GM10248 (cell line): ENCODE measurements around the gene NR1D2.
"Not testable (repeated sequence)": the region's sequence is repeated elsewhere in the genome, so short reads cannot be mapped to it uniquely, and the experiment has no call there.

Experiments
- CTCF ChIA-PET: fragments of 300-600 bp; sonication (Branson Sonifier 250); formaldehyde crosslinking; extraction: SDS; loops from one replicate; lab custom pipeline; 2021; ENCODE audit warnings: antibody characterized with exemption; lab: Yijun Ruan, JAX
- POLR2A ChIA-PET: fragments of 350-650 bp; sonication (Branson Sonifier 250); formaldehyde crosslinking; extraction: SDS; loops from one replicate; lab custom pipeline; 2020; ENCODE audit warnings: antibody characterized with exemption; lab: Yijun Ruan, JAX
- DNase-seq: peaks from one replicate; pipeline ENCODE4 v3.0.0; 2012; ENCODE audit errors: extremely low spot score
- TF ChIP-seq, protein P1 (sequence below): IDR thresholded peaks from 2 replicates; pipeline ENCODE4 v1.5.1; 2012; ENCODE audit warnings: mild to moderate bottlenecking, low read depth; ENCODE audit errors: extremely low read depth, missing control alignments, control extremely low read depth

Gene NR1D2

DNA sequence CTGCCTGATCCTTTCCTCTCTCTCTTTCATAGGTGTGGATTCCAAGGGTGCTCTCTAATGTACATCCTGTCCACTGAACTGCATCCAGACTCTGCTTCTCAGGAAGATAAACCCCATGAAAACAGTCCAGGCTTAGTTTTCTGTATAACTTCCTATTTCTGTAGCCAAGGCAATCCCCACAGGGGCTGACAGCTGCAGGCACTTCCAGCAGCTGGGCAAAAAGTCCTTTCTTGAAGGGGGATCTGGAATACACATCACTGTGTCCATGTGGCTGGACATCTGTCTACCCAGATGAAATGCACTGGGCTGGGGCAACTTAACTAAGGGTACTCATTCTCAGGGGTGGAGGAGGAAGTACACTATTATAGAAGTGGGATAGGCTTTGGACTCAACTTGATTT is 72.2 kb downstream of the NR1D2 start:
- ChIA-PET CTCF (no interaction called here), POLR2A (no interaction called here)
- TF ChIP-seq, protein P1, sequence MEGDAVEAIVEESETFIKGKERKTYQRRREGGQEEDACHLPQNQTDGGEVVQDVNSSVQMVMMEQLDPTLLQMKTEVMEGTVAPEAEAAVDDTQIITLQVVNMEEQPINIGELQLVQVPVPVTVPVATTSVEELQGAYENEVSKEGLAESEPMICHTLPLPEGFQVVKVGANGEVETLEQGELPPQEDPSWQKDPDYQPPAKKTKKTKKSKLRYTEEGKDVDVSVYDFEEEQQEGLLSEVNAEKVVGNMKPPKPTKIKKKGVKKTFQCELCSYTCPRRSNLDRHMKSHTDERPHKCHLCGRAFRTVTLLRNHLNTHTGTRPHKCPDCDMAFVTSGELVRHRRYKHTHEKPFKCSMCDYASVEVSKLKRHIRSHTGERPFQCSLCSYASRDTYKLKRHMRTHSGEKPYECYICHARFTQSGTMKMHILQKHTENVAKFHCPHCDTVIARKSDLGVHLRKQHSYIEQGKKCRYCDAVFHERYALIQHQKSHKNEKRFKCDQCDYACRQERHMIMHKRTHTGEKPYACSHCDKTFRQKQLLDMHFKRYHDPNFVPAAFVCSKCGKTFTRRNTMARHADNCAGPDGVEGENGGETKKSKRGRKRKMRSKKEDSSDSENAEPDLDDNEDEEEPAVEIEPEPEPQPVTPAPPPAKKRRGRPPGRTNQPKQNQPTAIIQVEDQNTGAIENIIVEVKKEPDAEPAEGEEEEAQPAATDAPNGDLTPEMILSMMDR, result no peak
- DNase-seq, result no peak

- ChIA-PET CTCF (interaction anchor here (1.0 to 2.0 kb wide), 3 partner anchors 9 to 14 kb away, joined by 3 to 7 read pairs (median 3); no protein-coding TSS in a partner anchor), POLR2A (no interaction called here)
- TF ChIP-seq, protein P1, result no peak
- DNase-seq, result no peak
Measured at GRCh38 chr3:24018784-24019570, 73.9 kb downstream of the NR1D2 start.

DNA sequence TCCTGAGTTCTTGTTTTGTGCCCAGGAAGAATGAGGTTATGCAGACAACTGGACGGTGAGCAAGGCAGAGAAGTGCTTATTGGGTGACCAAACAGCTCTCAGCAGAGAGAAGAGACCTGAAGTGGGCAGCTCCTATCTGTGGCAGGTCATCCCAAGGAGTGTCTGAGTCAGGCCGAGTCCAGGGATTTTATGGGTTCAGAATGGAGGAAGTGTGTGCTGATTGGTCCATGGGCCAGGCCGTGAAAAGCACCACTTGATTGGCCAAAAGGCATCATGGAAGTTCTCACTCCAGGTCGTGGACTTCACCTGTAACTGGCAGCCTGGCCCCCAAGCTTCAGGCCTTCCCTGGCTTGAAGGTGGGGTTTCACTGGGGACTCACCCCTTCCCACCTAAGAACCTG is 74.5 kb downstream of the NR1D2 start:
- TF ChIP-seq, protein P1, result no peak
- POLR2A ChIA-PET, result no interaction called here
- no peak for DNase-seq
- CTCF ChIA-PET, result interaction anchor here (1.0 to 2.0 kb wide), 3 partner anchors 10 to 14 kb away, joined by 3 to 7 read pairs (median 3); no protein-coding TSS in a partner anchor

DNA sequence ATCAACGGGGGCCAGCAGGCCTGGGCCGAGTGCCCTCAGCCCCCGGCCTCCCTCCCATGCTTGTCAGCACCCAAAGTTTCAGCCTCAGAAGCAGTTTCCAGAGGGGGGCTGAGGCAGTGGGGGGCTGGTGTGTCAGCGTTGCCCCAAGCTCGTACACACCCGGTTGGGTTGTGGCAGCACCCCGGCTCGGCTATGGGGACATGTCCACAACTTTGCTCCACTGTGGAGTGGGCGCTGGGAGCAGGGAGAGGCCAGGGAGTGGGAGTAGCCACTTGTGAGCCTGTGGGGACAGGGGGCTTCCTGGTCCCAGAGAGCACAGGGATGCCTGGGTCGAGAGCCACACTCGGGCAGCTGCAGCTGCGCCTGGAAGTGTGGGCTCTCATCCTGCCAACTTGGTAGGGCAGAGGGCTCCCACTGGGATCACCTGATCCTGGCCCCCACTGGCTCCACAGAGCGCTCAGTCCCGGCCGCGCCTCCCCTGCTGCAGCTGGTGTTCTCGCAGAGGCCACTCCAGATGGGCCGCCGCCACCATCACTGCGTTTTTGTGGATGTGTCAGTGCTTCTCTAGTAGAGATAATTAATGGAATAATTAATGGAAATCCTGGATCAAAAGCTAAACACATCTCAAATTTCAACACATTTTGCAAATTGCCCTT is 75.1 kb downstream of the NR1D2 start:
- TF ChIP-seq, protein P1, result no peak
- no peak for DNase-seq
- POLR2A ChIA-PET, result no interaction called here
- CTCF ChIA-PET, result interaction anchor here (1.0 to 2.0 kb wide), 2 partner anchors 10 to 15 kb away, joined by 3 to 7 read pairs; no protein-coding TSS in a partner anchor

- ChIA-PET CTCF (no interaction called here), POLR2A (no interaction called here)
- DNase-seq, result no peak
- TF ChIP-seq, protein P1, result no peak
Measured at GRCh38 chr3:24023197-24023596, 78.1 kb downstream of the NR1D2 start.

DNA sequence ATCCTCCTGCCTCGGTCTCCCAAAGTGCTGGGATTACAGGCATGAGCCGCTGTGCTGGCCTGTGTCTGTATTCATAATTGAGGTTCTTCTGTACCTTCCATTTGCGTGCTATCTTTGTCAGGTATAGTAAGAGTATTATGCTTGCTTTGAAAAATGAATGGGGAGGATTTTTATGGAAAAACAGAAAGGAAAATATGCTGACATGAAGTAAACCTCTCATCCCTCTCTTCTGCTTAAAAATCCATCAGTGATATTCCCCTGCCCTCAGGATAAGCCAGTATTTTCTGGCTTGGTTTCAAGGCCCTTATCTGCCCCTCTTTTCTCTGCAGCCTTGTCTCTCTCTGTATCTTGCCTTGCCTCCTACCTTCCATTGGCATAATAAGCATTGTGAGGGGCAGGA is 80.7 kb downstream of the NR1D2 start:
- TF ChIP-seq, protein P1, result no peak
- CTCF ChIA-PET, result no interaction called here
- no peak for DNase-seq
- POLR2A ChIA-PET, result no interaction called here

DNA sequence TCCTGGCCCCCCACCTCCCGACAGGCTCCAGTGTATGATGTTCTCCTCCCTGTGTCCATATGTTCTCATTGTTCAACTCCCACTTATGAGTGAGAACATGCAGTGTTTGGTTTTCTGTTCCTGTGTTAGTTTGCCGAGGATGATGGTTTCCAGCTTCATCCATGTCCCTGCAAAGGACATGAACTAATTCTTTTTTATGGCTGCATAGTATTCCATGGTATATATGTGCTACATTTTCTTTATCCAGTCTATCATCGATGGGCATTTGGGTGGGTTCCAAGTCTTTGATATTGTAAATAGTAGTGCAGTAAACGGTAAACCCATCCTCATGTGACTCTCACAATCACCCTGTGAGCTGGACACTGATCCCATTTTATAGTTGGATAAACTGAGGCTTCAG is 81.6 kb downstream of the NR1D2 start:
- CTCF ChIA-PET, DNase-seq, POLR2A ChIA-PET: not testable (repeated sequence)
